ENCODE data around the gene BCAS3.

DNA sequence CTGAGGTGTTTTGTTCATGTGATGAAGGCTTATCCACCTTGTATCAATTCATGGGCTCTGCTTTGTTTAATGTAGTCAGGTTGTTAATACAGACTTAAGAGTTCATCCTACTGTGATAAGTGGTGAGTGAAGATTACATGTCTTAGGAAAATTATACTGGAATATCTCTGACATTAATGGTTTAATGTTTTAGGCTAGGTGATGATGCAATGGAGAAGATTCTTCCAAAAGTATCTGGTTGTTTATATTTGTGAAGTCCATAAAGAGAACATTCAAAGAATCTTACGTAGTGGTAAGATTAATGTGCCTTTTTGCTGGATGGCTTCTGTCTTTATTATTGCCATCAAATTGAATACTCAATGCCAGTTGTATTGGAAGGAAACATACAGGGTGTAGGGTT, 236.4 kb downstream of the BCAS3 start:
- TF ChIP-seq, protein P1, sequence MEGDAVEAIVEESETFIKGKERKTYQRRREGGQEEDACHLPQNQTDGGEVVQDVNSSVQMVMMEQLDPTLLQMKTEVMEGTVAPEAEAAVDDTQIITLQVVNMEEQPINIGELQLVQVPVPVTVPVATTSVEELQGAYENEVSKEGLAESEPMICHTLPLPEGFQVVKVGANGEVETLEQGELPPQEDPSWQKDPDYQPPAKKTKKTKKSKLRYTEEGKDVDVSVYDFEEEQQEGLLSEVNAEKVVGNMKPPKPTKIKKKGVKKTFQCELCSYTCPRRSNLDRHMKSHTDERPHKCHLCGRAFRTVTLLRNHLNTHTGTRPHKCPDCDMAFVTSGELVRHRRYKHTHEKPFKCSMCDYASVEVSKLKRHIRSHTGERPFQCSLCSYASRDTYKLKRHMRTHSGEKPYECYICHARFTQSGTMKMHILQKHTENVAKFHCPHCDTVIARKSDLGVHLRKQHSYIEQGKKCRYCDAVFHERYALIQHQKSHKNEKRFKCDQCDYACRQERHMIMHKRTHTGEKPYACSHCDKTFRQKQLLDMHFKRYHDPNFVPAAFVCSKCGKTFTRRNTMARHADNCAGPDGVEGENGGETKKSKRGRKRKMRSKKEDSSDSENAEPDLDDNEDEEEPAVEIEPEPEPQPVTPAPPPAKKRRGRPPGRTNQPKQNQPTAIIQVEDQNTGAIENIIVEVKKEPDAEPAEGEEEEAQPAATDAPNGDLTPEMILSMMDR (IDR thresholded peaks at IDR 0.05) = no peak
- no peak for TF ChIP-seq EZH2 (IDR thresholded peaks at IDR 0.05; ENCODE audit: borderline replicate concordance, insufficient read depth, low read depth, low read length, poor library complexity, severe bottlenecking)
